GM04503 (cell line): ENCODE data around the gene FSCN2.

Experiments used
- DNase-seq: peaks from one replicate; pipeline ENCODE4 v3.0.0-alpha.2; 2012; ENCODE audit warnings: low read depth

Gene FSCN2

DNA sequence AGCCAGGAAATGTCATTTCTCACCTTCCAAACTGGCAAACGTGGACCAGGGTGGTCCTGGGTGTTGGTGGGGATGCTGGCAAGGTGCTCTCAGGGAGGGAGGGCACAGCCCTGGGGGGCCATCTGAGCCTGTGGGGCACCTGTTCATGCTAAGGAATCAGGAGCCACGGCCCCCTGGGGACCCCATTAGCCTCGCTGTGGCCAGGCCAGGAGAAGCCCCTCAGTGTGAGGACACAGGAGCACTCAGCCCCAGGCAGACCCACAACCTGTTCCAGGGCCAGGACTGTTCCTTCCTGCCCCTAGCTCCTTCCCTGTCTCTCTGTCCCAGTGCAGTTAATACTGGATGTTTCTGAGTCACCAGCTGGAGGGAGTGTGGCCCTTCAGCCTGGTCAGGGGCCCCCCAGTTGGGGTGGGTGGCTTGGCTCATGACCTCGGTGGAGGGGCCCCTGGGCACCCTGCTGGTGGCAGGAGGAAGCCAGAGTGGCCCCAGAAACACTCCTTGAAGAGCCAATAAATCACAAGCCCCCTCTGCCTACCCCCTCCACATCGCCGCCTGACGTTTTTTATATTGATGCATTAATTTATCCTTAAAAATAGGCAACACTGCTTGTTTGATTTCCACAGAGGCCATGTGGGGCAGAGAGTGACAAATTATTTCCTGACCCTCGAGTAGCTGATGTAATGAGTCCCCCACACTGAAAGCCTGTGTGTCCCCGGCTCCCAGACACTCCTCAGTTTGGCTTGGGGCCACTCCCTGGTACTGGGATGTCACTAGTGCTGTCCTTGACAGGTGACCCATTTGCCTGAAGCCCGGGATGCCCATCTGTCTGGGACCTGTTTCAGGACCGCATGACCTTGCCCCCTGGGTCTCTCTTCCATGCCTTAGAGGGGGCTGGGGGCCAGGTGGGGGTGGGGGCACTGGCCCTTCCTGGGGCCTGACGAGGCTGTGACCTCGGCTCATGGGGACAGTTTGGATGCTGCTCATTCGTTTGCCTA, 37.9 kb upstream of the FSCN2 start:
- DNase-seq, result no peak

DNA sequence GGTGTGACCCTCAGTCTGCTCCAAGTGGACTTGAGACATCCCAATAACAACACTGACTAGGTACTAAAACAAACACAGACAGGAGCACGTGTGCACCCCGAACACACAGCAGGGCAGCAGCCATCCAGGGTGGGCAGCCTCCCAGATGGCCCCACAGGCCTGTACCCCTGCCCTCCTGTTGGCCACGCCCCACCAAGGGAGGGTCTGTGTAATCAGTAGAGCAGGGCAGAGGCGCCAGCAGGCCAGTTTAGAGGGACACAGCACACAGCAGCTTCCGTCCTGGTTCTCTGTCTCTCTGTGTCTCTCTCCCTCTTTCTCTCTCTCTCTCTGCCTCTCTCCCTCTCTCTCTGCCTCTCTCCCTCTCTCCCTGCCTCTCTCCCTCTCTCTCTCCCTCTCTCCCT, 37.0 kb upstream of the FSCN2 start:
- no peak for DNase-seq

DNA sequence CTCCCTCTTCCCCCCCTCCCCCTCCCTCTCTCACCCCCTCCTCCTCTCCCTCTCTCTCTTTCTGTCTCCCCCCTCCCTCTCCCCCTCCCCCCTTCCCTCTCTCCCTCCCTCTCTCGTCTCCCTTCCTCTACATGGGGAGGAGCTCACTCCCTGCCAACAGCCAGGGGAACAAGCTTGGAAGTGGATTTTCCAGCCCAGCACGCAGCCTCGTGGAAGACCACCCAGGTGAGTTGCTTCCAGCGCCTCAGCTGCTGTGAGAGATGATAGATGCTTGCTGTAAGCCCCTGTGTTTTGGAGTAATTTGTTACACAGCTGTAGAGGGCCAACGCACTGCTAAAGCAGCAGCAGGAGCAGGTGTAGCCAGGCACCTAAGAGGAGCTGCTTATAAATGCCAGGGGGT, 36.4 kb upstream of the FSCN2 start:
- DNase-seq, result no peak

DNA sequence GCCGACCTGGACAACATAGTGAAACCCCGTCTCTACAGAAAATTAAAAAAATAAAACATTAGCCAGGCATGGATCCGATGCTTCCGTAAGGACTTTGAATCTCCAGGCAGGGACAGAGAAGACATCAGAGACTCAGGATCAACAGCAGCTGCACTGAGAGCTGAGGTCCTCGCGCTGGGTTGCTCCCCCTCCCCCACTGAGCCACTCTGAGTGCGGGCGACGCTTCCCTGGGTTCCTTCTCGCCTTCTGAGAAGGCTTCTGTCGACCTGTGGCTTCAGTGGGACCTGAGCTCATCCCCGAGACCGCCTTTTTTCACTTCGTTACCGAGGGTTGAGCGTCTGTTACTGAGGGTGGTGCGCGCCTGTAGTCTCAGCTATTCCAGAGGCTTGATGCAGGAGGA, 36.0 kb upstream of the FSCN2 start:
- DNase-seq, result no peak

DNA sequence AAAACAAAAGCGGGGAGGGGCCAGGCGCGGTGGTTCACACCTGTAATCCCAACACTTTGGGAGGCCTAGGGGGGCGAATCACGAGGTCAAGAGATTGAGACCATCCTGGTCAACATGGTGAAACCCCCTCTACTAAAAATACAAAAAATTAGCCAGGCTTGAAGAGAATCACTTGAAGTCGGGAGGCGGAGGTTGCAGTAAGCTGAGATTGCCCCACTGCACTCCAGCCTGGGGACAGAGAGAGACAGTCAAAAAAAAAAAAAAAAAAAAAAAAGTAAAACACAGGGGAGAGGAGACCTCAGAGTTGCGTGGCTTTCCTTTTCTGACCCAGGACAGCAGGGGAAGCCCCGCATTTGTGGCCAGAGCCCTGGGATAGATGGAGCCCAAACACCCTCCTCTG, 35.5 kb upstream of the FSCN2 start:
- DNase-seq, result no peak

DNA sequence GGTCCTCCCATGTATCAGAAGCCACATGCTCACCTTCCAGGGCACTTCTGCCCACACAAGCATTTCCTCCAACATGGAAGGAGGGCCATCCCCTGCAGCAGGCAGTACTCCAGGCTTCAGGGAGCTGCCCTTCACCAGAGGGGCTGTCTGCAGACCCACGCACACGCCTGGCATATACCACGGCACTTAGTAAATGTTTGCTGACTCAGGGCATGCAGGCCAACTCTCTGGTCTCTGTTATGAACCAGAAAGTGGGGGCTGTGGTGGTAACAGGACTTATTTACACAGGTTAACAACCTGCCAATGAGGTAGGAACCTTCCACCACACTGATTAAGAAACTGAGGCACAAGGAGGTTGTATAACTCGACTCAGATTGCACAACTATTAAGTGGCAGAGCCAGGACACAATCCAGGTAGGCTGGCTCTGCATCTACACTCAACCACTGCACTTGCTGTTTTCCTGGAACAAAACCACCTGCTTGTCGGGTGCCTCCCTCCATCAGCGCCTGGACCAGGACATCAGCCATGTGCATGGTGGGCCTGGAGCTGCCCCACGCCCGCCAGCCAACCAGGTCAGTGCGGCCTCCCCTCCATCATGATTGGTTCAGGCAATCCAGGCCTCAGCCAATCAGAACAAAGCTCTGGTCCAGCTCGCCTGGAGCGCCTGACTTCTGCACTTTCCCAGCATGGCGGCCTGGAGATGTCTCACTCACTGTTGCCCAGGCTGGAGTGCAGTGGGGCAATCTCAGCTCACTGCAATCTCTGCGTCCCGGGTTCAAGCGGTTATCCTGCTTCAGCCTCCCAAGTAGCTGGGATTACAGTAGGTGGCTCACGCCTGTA, 34.8 kb upstream of the FSCN2 start:
- no peak for DNase-seq

DNA sequence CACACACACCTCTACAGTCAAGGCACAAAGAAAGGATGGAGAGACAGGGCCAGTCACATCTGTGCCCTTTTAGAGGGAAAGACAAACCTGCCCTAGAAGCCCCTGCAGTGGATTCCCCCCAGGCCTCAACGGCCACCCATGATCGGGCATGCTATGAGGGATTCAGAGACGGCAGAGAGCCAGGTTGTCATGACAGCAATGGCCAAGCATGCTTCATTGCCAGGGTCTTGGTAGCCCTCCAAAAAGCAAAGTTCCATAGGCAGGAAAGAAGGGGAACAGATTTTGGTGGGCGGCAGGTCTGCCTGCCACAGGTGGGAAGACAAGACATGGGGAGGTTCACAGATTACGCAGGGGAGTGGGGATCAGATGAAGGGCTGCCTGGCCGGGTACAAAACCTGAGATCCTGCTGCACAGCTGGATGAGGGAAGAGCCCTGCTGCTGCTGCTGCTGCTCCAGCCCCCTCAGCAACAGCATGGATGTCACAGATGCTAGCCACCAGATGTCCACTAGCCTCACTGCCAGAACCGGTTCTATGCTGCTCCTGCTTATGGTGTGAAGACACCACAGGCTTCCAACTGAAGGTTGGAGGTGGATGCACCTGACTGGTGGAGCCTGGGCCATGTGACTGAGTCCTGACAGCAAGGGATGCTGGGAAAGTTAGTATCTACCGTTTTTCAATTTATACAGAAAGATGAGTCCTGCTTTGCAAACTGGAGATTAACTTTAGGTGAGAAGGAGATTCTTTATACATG, 33.4 kb upstream of the FSCN2 start:
- DNase-seq, result no peak

DNA sequence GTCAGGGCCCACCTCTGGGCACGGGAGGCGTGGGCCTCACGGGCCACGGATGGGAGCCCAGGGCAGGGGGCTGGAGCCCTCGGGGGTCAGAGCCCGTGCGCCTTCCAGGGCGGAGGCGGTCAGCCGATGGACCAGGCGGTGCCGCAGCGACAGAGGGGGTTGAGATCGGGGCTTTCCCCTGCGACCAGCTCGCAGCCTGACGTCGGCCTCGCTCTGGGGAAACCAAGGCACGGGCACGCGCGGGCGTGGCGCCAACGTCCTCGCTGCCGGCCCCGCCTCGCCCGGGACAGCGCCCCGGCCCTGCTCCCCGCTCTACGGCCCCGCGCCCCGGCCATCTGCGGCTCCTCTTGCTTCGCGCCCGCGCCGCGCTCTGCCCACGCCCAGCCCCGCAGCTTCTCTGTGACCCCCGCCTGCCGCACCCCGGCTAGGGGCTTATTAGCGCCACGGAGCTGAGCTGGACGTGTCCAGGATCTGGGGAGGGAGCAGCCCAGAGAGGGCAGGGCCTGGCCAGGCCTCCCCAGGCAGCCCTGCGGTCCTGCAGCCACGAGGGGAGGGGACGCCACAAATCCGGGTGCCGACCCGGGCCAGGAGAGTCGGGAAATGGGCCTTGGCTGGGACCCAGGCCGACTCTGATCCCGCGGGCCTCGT, 29.1 kb upstream of the FSCN2 start:
- DNase-seq, result no peak

DNA sequence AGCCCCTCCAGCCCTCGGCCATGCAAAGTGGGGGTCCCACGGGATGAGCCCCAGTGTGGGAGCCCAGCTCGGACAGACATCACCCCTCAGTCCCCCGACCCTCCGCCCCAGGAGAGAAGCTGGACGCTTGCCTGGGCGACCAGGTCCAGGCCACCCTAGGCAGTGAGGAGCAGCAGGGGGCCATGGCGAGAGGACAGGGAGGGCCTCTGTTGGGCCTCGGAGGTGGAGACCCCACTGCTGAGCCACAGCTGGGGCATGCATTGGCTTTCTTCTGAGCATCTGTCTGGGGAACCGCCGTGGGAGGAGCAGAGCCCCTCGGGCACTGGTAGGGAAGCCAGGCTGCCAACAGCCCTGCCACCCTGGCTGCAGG, 28.6 kb upstream of the FSCN2 start:
- DNase-seq, result no peak

DNA sequence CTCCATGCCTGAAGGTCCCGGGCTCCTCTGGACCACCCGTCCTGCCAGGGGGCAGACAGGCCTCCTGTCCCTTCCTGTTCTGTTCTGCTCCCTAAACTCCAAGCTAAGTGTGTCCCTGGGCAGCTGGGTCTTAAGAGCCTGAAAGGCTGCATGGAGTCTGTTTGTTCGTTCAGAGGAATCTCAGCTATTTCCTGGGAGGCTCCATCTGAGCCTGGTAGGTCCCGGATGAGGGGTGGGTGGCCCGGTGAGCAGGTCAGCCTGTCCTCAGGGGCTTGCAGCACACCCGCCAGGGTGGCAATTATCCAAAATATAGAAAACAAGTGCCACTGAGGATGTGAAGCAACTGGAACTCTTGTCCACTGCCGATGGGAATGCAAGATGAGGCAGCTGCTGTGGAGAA, 28.1 kb upstream of the FSCN2 start:
- no peak for DNase-seq

DNA sequence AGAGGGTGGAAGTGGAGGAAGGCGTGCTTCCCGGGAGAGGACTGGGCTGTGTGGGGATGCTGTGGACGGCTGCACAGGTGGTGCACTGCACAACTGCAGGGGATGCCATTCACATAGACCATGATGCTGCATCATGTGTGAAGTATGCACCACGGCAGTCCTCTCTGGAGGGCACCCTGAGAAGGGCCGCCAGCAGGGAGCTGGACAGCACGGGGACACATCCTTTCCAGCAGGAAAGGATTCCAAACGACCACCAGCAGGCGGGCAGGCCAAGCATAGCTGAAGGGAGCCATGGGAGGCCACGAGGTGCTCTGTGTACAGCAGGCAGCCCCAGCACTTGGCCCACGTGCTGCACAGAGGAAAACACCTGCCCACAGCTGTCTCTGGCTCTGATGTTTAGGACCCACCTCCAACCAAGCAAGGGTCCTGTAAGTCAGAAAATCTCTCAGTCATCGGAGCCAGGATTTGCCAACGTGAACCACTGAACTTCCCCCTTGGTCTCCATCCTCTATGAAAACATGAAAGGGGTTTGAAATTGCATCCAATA, 25.6 kb upstream of the FSCN2 start:
- no peak for DNase-seq

DNA sequence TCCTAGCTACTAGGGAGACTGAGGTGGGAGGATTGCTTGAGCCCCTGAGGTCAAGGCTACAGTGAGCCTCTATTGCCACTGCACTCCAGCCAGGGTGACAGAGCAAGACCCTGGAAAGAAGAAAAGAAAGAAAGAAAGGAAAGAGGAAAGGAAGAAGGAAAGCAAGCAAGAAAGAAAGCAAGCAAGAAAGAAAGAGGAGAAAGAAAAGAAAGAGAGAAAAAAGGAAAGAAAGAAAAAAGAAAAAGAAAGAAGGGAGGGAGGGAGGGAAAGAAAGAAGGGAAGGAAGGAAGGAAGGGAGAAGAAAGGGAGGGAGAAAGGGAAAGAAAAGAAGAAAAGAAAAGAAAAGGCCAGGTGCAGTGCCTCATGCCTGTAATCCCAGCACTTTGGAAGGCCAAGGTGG, 24.6 kb upstream of the FSCN2 start:
- no peak for DNase-seq

DNA sequence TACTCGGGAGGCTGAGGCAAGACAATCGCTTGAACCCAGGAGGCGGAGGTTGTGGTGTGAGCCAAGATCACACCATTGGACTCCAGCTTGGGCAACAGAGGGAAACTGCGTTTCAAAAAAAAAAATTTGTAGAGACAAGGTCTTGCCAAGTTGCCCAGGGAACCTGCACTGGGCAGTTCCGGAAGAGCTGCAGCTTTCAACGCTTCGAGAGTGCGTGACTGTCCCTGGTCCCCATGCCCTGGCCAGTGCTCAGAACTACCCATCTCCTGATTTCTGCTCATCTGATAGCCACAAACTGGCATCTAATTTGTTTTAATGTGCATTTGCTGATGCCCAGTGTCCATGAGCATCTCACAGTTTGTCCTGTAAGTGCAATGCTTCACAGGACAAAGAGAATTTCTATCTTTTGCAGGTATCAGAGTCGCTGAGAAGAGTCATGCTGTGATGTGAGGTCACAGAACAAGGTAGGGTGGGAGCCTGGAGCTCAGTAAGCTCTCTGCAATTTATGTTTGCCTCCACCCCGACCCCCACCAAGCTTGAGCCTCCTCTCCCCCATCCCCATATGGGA, 19.5 kb upstream of the FSCN2 start:
- DNase-seq, result no peak

DNA sequence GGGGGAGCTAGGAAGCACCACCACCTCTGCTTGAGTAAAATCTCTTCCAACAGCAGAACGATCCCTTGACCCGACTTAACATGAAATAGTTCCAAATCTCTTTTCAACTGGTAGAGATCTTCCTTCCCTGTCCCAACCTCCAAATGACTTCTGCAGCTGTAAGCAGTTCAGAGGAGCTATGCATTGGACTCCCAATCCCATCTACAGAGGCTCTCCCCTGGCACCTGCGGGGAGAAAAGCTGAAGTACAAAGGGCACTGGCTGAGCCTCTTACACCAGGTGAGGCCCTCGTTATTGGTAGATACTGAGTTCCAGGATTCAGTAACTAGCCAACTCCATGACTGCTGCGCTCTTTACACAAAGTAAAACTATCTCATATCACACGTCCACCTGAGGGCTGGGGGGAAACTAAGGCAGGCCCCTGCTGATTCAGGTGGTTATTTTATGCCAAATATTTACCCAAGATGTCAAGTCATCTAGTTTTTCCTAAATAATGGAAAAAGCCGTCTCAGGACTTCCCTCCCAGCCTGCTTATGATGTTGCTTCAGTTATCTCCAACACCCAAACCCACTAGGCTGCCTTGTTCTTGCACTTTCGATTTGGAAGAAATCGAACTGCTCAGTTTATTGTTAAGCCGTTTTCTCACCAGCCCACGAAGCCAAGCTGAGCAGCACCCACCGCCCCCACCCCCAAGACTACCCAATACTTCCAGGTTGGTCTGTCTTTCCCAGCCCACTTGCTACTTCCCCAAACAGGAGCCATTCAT, 18.8 kb upstream of the FSCN2 start:
- no peak for DNase-seq

DNA sequence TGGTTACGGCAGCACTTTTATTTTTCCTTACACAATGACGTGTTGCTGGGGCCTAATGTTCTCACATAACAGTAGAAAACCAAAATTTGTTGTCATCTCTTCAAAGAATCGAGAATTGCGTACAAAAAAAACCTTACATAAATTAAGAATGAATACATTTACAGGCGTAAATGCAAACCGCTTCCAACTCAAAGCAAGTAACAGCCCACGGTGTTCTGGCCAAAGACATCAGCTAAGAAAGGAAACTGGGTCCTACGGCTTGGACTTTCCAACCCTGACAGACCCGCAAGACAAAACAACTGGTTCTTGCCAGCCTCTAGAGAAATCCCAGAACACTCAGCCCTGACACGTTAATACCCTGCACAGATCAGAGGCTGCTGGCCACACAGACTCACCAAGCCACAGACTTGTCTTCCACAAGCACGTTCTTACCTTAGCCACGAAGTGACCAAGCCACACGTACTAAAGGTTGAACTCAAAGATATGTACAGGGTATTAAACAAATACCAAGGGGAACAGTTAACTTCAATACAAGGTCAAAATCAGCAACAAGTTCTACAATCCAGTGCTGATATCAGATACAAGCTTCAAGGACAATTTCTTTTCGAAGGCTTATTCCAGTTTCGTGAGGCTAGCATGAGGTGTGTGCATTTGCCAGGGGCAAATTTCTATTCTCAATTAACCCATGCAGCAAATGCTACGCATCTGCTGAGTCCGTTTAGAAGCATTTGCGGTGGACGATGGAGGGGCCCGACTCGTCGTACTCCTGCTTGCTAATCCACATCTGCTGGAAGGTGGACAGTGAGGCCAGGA, 18.0 kb upstream of the FSCN2 start:
- DNase-seq, result no peak

DNA sequence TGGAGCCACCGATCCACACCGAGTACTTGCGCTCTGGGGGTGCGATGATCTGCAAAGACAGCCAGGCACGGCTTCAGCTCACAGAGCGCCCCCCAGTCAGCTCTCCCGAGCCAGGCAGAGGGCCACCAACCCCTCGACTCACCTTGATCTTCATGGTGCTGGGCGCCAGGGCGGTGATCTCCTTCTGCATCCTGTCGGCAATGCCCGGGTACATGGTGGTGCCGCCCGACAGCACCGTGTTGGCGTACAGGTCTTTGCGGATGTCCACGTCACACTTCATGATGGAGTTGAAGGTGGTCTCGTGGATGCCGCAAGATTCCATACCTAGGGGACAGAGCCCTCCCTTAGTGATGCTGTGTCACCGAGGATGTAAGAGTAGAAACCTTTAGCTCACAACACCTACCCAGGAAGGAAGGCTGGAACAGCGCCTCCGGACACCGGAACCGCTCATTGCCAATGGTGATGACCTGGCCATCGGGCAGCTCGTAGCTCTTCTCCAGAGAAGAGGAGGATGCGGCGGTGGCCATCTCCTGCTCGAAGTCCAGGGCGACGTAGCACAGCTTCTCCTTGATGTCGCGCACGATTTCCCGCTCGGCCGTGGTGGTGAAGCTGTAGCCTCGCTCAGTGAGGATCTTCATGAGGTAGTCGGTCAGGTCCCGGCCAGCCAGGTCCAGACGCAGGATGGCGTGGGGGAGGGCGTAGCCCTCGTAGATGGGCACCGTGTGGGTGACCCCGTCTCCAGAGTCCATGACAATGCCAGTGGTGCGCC, 17.2 kb upstream of the FSCN2 start:
- no peak for DNase-seq

DNA sequence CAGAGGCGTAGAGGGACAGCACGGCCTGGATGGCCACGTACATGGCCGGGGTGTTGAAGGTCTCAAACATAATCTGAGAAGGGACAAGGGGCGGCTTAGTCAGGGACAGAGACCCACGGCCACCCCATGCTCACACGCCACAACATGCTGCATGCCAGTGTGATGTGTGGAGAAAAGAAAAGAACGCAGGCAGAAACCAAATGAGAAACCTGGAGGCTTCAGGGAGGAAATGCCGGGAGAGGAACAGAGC, 16.7 kb upstream of the FSCN2 start:
- DNase-seq, result no peak

DNA sequence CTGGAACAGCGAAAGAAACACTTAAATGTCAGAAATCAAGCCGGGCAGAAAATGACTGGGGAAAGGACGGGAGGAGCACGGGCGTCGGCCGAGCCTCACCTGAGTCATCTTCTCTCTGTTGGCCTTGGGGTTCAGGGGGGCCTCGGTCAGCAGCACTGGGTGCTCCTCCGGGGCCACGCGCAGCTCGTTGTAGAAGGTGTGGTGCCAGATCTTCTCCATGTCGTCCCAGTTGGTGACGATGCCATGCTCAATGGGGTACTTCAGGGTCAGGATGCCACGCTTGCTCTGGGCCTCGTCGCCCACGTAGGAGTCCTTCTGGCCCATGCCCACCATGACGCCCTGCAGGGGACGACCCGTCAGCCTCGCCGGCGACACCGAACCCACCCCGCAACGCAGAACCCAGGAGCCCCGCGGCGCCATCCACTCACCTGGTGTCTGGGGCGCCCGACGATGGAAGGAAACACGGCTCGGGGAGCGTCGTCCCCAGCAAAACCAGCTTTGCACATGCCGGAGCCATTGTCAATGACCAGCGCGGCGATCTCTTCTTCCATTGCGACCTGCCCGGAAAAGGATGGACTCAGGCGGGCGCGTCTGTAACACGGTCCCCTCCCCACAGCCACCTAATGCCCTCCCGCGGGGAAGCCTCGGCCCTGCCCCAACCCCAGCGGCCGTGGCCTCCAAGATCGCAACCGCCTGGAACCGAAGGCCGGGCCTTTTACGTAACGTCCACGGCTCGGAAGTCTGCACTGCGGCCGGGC, 16.2 kb upstream of the FSCN2 start:
- no peak for DNase-seq
